SW480 (cell line): ENCODE data around the gene BECN2.
"Not testable (repeated sequence)": the region's sequence is repeated elsewhere in the genome, so short reads cannot be mapped to it uniquely, and the experiment has no call there.

ENCODE experiments used
- DNase-seq: peaks from one replicate; pipeline ENCODE4 v3.0.0-alpha.2; 2016; ENCODE audit warnings: low spot score

The BECN2 gene

DNA sequence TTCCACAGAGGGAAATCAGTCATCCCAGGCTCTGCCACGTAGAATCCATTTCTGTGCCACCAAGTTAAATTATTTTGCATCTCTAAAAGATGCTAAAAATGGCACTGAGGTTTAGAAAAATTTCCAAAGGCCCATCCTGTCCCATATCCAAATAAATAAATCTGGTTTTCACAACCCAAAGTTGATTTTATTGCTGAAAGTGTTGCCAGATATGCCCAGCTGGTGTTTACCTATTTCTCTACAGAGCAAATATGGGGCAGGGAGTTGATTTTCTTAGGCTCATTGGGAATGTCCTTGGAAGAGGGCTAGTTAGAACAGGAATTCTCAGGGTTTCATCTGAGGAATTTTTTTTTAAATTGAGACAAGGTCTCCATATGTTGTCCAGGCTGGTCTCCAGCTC lies 22.4 kb downstream of the BECN2 start:
- no peak for DNase-seq

DNA sequence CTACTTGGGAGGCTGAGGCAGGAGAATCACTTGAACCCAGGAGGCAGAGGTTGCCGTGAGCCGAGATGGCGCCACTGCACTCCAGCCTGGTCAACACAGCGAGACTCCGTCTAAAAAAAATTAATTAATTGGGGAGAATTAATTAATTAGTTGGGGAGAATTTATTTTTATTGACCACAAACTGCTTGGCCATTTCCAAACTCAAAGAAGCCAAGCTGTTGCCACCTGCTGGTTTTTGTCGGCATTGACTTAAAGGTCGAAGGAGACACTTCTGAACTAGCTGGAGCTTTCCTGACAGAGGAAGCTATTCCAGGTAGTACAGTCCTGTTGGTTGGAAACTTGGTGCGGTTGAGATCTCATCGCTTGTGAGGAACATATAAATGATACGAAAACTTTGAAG lies 28.2 kb downstream of the BECN2 start:
- peak; percentile 41 for DNase-seq

DNA sequence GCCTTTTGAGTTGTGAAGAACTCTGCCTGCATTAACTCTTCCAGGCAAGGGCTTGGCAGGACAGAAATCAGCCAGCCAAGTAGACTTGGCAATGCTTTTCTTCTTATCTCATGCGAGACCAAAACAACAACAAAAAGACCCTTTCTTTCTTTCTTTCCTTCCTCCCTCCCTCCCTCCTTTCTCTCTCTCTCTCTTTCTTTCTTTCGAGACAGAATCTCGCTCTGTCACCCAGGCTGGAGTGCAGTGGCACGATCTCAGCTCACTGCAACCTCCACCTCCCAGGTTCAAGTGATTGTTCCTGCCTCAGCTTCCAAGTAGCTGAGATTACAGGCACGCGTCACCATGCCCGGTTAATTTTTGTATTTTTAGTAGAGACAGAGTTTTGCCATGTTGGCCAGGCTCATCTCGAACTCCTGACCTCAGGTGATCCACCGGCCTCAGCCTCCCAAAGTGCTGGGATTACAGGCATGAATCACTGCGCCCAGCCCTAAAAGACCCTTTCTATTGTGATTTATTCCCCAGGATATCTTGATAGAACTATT lies 30.9 kb downstream of the BECN2 start:
- not testable (repeated sequence) for DNase-seq

DNA sequence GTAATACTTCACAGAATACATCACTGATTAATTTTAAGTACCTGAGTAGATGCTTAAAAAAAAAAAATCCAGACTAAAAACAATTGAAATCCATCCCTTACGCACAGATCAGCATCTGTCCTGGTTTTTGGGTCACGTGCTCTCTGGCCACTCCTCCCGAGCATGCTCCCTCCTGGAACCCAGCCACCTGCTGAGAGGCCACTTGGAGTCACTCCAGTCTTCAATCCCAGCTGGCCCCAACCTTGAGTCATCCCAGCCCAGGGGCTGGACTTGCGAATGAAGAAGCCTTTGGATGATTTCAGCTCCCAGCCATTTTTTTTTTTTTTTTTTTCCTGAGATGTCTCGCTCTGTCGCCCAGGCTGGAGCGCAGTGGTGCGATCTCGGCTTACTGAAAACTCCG lies 32.5 kb downstream of the BECN2 start:
- no peak for DNase-seq

DNA sequence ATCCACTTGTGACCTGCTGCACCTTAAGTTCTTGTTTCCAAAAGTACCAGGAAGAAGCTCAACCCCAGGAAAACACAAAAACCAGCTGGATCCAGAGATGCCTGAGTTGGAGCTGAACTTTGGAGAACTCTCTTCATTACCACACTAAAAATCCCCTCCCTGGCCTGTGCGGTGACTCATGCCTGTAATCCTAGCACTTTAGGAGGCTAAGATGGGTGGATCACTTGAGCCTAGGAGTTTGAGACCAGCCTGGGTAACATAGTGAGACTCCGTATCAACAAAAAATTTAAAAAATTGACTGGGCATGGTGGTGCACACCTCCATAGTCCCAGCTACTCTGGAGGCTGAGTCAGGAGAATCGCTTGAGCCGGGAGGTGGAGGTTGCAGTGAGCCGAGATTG lies 35.2 kb downstream of the BECN2 start:
- no peak for DNase-seq

DNA sequence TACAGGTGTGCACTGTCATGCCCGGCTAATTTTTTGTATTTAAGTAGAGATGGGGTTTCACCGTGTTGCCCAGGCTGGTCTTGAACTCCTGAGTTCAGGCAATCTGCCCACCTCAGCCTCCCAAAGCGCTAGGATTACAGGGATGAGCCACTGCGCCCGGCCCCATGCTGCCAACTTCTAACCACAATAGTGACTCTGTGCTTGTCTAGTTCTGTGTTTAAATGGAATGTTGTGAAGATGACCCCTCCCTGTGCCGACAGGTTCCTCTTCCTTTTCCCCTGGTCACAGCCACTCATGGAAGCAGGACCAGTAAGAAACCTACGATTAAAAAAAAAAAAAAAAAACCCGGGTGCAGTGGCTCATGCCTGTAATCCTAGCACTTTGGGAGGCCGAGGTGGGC lies 36.6 kb downstream of the BECN2 start:
- no peak for DNase-seq

DNA sequence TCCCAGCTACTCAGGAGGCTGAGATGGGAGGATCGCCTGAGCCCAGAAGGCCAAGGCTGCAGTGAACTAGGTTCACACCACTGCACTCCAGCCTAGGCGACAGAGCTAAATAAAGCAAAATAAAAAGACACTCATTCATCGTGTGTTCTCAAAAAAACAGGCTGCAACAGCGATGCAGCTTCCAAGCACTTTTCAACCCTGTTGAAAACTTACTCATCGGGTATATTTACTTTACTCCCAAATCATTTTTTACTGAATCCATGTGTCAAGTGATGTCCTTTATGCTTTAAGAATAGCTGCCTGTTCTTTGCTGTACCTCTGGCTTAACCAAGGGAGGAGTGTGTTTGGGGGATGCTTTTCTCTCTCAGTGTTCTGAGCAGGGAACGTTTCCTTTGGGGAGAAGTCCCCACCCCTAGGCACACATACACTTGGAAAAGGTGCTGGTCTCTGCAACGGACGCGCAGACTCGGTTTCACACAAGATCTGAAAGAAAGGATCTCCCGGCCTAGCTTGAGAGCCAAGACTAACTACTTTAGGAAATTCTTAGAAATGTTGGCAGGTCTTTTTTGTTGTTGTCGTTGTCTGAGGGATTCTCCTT lies 39.9 kb downstream of the BECN2 start:
- DNase-seq: no peak

DNA sequence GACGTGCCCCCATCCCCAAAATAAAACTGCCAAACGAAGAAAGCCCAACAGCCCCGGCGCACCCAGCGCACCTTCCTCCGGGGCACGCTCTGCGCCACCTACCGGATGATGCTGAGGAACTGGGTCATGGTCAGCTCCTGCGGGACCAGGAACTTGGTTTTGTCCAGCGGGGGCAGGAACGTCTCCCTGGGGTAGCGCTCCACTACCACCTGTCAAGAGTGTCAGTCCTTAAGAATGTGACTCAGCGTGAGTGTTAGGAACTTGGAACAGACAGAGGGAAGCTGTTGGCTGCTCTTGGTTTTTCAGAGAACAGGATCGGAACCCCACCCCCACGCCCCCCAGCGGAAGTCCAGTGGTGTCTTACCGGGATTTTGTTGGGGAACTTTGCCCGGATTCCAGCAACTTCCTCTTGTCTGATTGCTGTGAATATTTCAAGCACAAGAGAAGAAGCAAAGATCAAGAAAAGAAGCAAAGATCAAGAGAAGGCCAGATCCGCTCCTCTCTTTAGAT lies 40.9 kb downstream of the BECN2 start:
- peak; percentile 12 for DNase-seq

DNA sequence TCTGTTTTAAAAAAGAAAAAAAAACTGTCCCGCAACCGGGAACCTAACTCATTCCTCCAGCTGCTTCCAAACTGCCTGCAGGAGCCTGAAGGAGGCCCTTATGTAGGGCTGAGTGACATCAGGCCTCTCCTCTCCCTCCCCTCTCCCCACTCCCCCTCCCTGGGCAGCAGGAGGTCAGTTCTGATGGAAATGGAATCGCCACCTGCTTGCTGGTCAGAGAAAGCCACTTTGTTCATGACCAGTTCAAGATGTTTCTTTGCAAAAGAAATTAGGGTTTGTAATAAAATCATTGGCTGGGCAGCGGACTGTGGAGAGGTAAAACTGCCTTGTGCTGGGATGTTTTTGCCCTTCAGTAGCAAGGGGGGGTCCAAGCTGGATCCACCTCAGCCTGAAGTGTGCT lies 41.5 kb downstream of the BECN2 start, which contains the start of gene MAP1LC3C:
TSS of gene MAP1LC3C (minus strand) at position 73 of the 400 bp plus-strand sequence. CDS start 90 bp downstream, outside the sequence.
- DNase-seq: no peak

GRCh38 chr1:242000434-242000833 lies 42.9 kb downstream of the BECN2 start:
- no peak for DNase-seq

- DNase-seq: no peak
Observed at GRCh38 chr1:242002072-242002471, 44.5 kb downstream of the BECN2 start.

DNA sequence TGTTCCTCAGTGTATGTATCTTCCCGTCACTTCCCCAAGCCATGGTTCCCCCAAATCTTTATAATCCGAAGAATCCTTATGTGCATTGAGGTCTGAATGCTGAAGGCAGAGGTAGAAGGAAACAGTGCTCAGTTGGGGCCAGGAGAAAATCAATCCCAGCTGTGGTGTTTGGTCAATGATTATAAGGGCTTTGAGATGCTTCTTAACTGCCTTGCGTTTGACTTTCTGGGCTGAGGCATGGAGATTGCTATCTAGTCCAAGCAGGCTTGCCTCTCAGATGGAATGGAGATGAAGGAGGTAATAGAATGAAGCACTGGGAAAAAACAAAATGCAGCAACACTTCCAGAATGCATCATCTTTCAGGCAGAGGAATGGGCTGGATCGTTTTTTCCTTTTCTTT lies 44.9 kb downstream of the BECN2 start:
- no peak for DNase-seq

- no peak for DNase-seq
Observed at GRCh38 chr1:242004751-242005495, 47.4 kb downstream of the BECN2 start.

- no peak for DNase-seq
Observed at GRCh38 chr1:242005866-242006535, 48.4 kb downstream of the BECN2 start.

- DNase-seq: no peak
Observed at GRCh38 chr1:242006976-242007375, 49.4 kb downstream of the BECN2 start.
